Glomerular visceral epithelial cell (primary cell): ENCODE measurements around the gene CACNB1.
A peak's percentile ranks its signal among the peaks of the same experiment; 100 is the strongest.
"Not testable (repeated sequence)": the region's sequence is repeated elsewhere in the genome, so short reads cannot be mapped to it uniquely, and the experiment has no call there.

Experiments used
- DNase-seq: peaks from one replicate; pipeline ENCODE4 v3.0.0-alpha.2; 2016; ENCODE audit errors: extremely low spot score

Gene CACNB1

GRCh38 chr17:39151150-39151942 is 46.1 kb downstream of the CACNB1 start, which contains the start of gene PLXDC1:
TSS of gene PLXDC1 (minus strand) at chr17:39151637. CDS start at chr17:39151437, 200 bp downstream.
- no peak for DNase-seq

- no peak for DNase-seq
Observed at GRCh38 chr17:39150795-39151149, 46.7 kb downstream of the CACNB1 start.

- DNase-seq = no peak
Observed at GRCh38 chr17:39150104-39150634, 47.3 kb downstream of the CACNB1 start.

GRCh38 chr17:39147221-39148185 is 50.0 kb downstream of the CACNB1 start:
- DNase-seq = no peak

- no peak for DNase-seq
Observed at GRCh38 chr17:39146273-39146672, 51.2 kb downstream of the CACNB1 start.

- DNase-seq = no peak
Observed at GRCh38 chr17:39145143-39145542, 52.3 kb downstream of the CACNB1 start.

- DNase-seq = peak; percentile 88
Observed at GRCh38 chr17:39144416-39144840, 53.0 kb downstream of the CACNB1 start.

- no peak for DNase-seq
Observed at GRCh38 chr17:39143552-39144093, 53.8 kb downstream of the CACNB1 start.

GRCh38 chr17:39141915-39142664 is 55.4 kb downstream of the CACNB1 start:
- DNase-seq = no peak

GRCh38 chr17:39141294-39141693 is 56.2 kb downstream of the CACNB1 start:
- no peak for DNase-seq

- no peak for DNase-seq
Observed at GRCh38 chr17:39139561-39139960, 57.9 kb downstream of the CACNB1 start.

- peak; percentile 83 for DNase-seq
Observed at GRCh38 chr17:39139161-39139511, 58.3 kb downstream of the CACNB1 start.

GRCh38 chr17:39138431-39139160 is 58.9 kb downstream of the CACNB1 start:
- DNase-seq = no peak

- peak; percentile 69 for DNase-seq
Observed at GRCh38 chr17:39134878-39135277, 62.6 kb downstream of the CACNB1 start.

GRCh38 chr17:39132192-39132610 is 65.3 kb downstream of the CACNB1 start:
- DNase-seq = peak; percentile 53

GRCh38 chr17:39131616-39132015 is 65.9 kb downstream of the CACNB1 start:
- DNase-seq = no peak

- DNase-seq = no peak
Observed at GRCh38 chr17:39130205-39130604, 67.3 kb downstream of the CACNB1 start.

GRCh38 chr17:39129544-39129943 is 67.9 kb downstream of the CACNB1 start:
- not testable (repeated sequence) for DNase-seq

GRCh38 chr17:39126436-39126835 is 71.0 kb downstream of the CACNB1 start:
- DNase-seq = no peak

GRCh38 chr17:39125143-39125875 is 72.2 kb downstream of the CACNB1 start:
- no peak for DNase-seq
